PC-9 (cell line): ENCODE data around the gene HMOX2. TPM values are rescaled to one million over a fixed set of nuclear protein-coding genes. Genes with fewer than 3 reads are reported as not detected.

Experiments
- BruUV-seq: library from RNA; stranded (reverse); fragments of 400-500 nt; replicated peaks from 2 replicates; lab custom pipeline; 2021; lab: Mats Ljungman, UMichigan
- CTCF ChIA-PET: fragments of 300-600 bp; sonication (Branson Sonifier 250); formaldehyde crosslinking; loops from one replicate; lab custom pipeline; 2022; ENCODE audit warnings: antibody characterized with exemption; lab: Charles Lee
- POLR2A ChIA-PET: fragments of 300-600 bp; sonication (Branson Sonifier 250); formaldehyde crosslinking; loops from one replicate; lab custom pipeline; 2022; ENCODE audit warnings: antibody characterized with exemption; ENCODE audit not compliant: unreplicated experiment; lab: Charles Lee
- DNase-seq, 2 experiments: peaks; one replicate each; pipeline versions ENCODE4 v3.0.0 to v3.0.0-alpha.2; 2015 to 2022; ENCODE audit warnings: mixed read lengths in 1 of 2
- H2AFZ ChIP-seq: fragments of 200-600 bp; sonication (generic); 2 replicates; pipeline ENCODE4 v1.8.1; 2017; ENCODE audit warnings: antibody characterized with exemption
- H3F3A ChIP-seq: fragments of 200-600 bp; sonication (generic); 2 replicates; pipeline ENCODE4 v1.8.1; 2017; ENCODE audit warnings: antibody characterized with exemption, mild to moderate bottlenecking, low read depth; ENCODE audit not compliant: insufficient read depth
- H3K27ac ChIP-seq: fragments of 200-600 bp; sonication (generic); 2 replicates; pipeline ENCODE4 v1.6.1; 2016; ENCODE audit warnings: mixed run types
- H3K27me3 ChIP-seq: fragments of 200-600 bp; sonication (generic); 2 replicates; pipeline ENCODE4 v1.6.1; 2016; ENCODE audit warnings: low read depth, mixed run types; ENCODE audit not compliant: insufficient read depth
- H3K36me3 ChIP-seq: fragments of 200-600 bp; sonication (generic); 2 replicates; pipeline ENCODE4 v1.6.1; 2016; ENCODE audit warnings: low read depth, mixed run types
- H3K4me1 ChIP-seq: fragments of 200-600 bp; sonication (generic); replicated peaks from 2 replicates; pipeline ENCODE4 v1.6.1; 2016; ENCODE audit warnings: mixed run types; ENCODE audit not compliant: insufficient read depth
- H3K4me2 ChIP-seq: fragments of 200-600 bp; sonication (generic); 2 replicates; pipeline ENCODE4 v1.6.1; 2017; ENCODE audit warnings: mixed run types
- H3K4me3 ChIP-seq: fragments of 200-600 bp; sonication (generic); 2 replicates; pipeline ENCODE4 v1.6.1; 2016; ENCODE audit warnings: mixed run types
- H3K79me2 ChIP-seq: fragments of 200-600 bp; sonication (generic); 2 replicates; pipeline ENCODE4 v1.6.1; 2017; ENCODE audit warnings: low read depth, mixed run types
- H3K9me2 ChIP-seq: fragments of 200-600 bp; sonication (generic); 2 replicates; pipeline ENCODE4 v1.8.1; 2017; ENCODE audit warnings: mild to moderate bottlenecking; ENCODE audit not compliant: insufficient read depth
- H3K9me3 ChIP-seq: fragments of 200-600 bp; sonication (generic); 2 replicates; pipeline ENCODE4 v1.8.1; 2016; ENCODE audit warnings: low read depth; ENCODE audit not compliant: insufficient read depth
- H4K20me1 ChIP-seq: fragments of 200-600 bp; sonication (generic); 2 replicates; pipeline ENCODE4 v1.8.1; 2017; ENCODE audit not compliant: insufficient read depth
- EZH2 ChIP-seq: fragments of 200-600 bp; sonication (generic); IDR thresholded peaks from 2 replicates; pipeline ENCODE4 v1.8.0; 2017; ENCODE audit warnings: antibody characterized with exemption, low read depth
- intact Hi-C: fragments of 100-400 bp; cut with micrococcal nuclease; formaldehyde crosslinking; loops from one replicate; pipeline ENCODE4 v1.10.0; 2022; ENCODE audit not compliant: unreplicated experiment
- total RNA-seq: library from RNA; stranded (reverse); gene quantifications from 2 replicates; pipeline ENCODE4 v1.2.3, GENCODE V29; 2021
- TF ChIP-seq, protein P1 (sequence below): fragments of 200-600 bp; sonication (generic); conservative IDR thresholded peaks from 2 replicates; pipeline ENCODE4 v1.6.1; 2017; ENCODE audit warnings: mixed run types, antibody characterized with exemption, mild to moderate bottlenecking, moderate library complexity

Gene HMOX2
- total RNA-seq, 1 experiment from 2014 or later: 68.1 TPM

DNA sequence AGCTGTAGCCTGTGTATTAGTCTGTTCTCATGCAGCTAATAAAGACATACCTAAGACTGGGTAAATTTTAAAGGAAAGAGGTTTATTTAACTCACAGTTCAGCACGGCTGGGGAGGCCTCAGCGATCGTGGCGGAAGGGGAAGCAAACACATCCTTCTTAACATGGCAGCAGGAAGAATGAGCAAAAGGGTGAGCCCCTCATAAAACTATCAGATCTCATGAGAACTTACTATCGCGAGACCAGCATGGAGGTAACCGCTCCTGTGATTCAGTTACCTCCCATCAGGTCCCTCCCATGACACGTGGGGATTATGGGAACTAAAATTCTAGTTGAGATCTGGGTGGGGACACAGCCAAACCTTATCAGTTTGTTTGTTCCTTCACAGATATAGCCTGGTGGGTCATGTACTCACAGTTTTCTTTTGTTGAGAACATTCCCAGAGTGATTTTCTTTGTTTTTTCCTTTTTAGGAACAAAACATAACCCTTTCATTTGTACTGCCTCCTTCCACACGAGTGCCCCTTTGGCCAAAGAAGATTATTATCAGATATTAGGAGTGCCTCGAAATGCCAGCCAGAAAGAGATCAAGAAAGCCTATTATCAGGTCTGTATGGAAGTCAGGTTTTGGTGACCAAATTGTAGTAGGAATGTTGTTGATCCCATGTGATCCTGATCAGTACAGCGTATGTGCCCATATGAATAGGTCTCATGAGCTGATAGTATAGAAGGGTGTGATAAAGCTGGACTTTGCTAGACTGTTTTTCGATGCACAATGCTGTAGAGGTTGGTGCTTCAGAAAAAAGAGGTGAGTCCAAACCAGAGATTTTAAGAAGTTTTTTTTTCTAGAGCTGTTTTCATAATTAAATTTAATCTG, 42.0 kb upstream of the HMOX2 start:
- Histone ChIP-seq H3K9me3 (no peaks in the 10 kb centered on the region), H2AFZ (no peak overlapping the region), H3K27me3 (no peaks in the 10 kb centered on the region), H4K20me1 (peaks cover 29% of the 10 kb centered on the region), H3K4me3 (no peak overlapping the region), H3K79me2 (peaks cover 33% of the 10 kb centered on the region), H3F3A (peaks cover 20% of the 10 kb centered on the region; the same call in 1 of the 2 replicates), H3K27ac (no peak overlapping the region), H3K36me3 (peaks cover 12% of the 10 kb centered on the region), H3K4me1 (no peaks in the 10 kb centered on the region), H3K9me2 (no peaks in the 10 kb centered on the region), H3K4me2 (no peak overlapping the region)
- intact Hi-C loops: no loop called here
- TF ChIP-seq, protein P1, sequence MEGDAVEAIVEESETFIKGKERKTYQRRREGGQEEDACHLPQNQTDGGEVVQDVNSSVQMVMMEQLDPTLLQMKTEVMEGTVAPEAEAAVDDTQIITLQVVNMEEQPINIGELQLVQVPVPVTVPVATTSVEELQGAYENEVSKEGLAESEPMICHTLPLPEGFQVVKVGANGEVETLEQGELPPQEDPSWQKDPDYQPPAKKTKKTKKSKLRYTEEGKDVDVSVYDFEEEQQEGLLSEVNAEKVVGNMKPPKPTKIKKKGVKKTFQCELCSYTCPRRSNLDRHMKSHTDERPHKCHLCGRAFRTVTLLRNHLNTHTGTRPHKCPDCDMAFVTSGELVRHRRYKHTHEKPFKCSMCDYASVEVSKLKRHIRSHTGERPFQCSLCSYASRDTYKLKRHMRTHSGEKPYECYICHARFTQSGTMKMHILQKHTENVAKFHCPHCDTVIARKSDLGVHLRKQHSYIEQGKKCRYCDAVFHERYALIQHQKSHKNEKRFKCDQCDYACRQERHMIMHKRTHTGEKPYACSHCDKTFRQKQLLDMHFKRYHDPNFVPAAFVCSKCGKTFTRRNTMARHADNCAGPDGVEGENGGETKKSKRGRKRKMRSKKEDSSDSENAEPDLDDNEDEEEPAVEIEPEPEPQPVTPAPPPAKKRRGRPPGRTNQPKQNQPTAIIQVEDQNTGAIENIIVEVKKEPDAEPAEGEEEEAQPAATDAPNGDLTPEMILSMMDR: no peak
- TF ChIP-seq EZH2: no peak
- BruUV-seq: no TSS peak
- no peak for DNase-seq
- CTCF ChIA-PET: no interaction called here
- POLR2A ChIA-PET: no interaction called here

DNA sequence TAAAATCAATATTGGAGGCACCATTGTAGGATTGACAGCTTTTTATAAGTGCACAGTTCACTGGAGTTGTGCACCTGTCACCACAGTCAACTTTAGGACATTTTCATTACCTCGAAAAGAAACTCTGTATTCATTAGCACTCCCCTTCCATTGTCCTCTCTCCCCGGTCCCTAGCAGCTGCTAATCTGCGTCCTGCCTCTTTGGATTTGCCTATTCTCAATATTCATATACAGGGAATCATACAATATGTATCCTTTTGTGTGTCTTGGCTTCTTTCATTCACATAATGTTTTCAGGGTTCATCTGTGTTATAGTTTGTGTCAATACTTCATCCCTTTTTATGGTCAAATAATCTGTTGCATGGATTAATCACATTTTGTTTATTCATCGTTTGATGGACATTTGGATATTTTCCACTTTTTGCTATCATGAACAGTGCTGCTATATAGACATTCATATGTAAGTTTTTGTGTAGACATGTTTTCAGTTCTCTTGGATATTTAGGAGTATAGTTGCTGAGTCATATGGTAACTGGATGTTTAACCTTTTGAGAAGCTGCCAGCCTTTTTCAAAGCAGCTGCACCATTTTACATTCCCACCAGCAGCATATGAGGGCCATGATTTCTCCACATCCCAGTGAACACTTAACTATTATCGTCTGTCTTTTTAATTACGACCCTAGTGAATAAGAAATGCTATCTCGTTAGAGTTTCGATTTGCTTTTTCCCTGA, 40.7 kb upstream of the HMOX2 start:
- no peaks in the 10 kb centered on the region for H3K9me3 ChIP-seq
- no peak for TF ChIP-seq EZH2
- TF ChIP-seq, protein P1: no peak
- POLR2A ChIA-PET: interaction anchor here (0.6 kb wide), 1 partner anchor 232 kb away, joined by 3 read pairs; no protein-coding TSS in a partner anchor
- H3K4me1 ChIP-seq: no peaks in the 10 kb centered on the region
- BruUV-seq: no TSS peak
- peaks cover 20% of the 10 kb centered on the region; the same call in 1 of the 2 replicates for H3F3A ChIP-seq
- no peak overlapping the region for H3K4me3 ChIP-seq
- H3K79me2 ChIP-seq: peaks cover 20% of the 10 kb centered on the region
- CTCF ChIA-PET: interaction anchor here (0.7 kb wide), 1 partner anchor 500 kb away, joined by 9 read pairs; no protein-coding TSS in a partner anchor
- no peaks in the 10 kb centered on the region for H3K9me2 ChIP-seq
- H3K27me3 ChIP-seq: no peaks in the 10 kb centered on the region
- intact Hi-C loops: no loop called here
- H3K36me3 ChIP-seq: peaks cover 12% of the 10 kb centered on the region
- no peak for DNase-seq
- H2AFZ ChIP-seq: no peak overlapping the region
- no peak overlapping the region for H3K27ac ChIP-seq
- peaks cover 20% of the 10 kb centered on the region for H4K20me1 ChIP-seq
- no peak overlapping the region for H3K4me2 ChIP-seq

DNA sequence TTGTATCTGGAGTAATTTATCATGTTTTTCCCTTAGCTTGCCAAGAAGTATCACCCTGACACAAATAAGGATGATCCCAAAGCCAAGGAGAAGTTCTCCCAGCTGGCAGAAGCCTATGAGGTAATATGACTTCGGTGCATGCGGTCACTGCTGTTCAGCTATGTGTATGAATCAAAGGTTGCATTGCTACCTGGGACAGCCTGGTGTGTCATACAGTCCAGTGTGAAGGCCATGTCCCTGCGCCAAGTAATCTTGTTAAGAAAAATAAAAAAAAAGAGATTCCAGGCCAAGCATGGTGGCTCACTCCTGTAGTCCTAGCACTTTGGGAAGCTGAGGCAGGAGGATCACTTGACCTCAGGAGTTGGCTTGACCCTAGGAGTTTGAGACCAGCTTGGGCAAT, 38.8 kb upstream of the HMOX2 start:
- CTCF ChIA-PET: no interaction called here
- DNase-seq: no peak
- no peak overlapping the region for H3K4me3 ChIP-seq

More for the DNA sequence above, 38.8 kb upstream of the HMOX2 start:
- H3K9me2 ChIP-seq: no peaks in the 10 kb centered on the region
- no peak overlapping the region for H2AFZ ChIP-seq
- POLR2A ChIA-PET: no interaction called here
- H3K79me2 ChIP-seq: 0 out of 2 replicates have a peak, but pooled peaks cover 4% of the 10 kb centered on the region
- BruUV-seq: no TSS peak
- no peak overlapping the region for H3K4me2 ChIP-seq
- no peaks in the 10 kb centered on the region for H3K27me3 ChIP-seq
- no peak overlapping the region for H3K27ac ChIP-seq
- H3K9me3 ChIP-seq: no peaks in the 10 kb centered on the region
- intact Hi-C loops: no loop called here
- peaks cover 21% of the 10 kb centered on the region for H3K36me3 ChIP-seq
- peaks cover 20% of the 10 kb centered on the region; the same call in 1 of the 2 replicates for H3F3A ChIP-seq
- H3K4me1 ChIP-seq: no peaks in the 10 kb centered on the region
- peaks cover 11% of the 10 kb centered on the region for H4K20me1 ChIP-seq
- TF ChIP-seq, protein P1: no peak
- no peak for TF ChIP-seq EZH2
